Retinal pigment epithelial cell (primary cell): ENCODE data around the gene DLGAP1.

Experiments used
- DNase-seq: peaks from one replicate; pipeline ENCODE4 v3.0.0-alpha.2; 2010; ENCODE audit warnings: low read depth
- H3K4me3 ChIP-seq: 2 replicates; pipeline ENCODE4 v1.5.1; 2011; ENCODE audit warnings: mild to moderate bottlenecking, low read length, control low read depth, moderate library complexity
- CTCF ChIP-seq: conservative IDR thresholded peaks from 2 replicates; pipeline ENCODE4 v1.5.1; 2011; ENCODE audit warnings: low read depth, low read length, control low read depth, inconsistent platforms

Gene DLGAP1

DNA sequence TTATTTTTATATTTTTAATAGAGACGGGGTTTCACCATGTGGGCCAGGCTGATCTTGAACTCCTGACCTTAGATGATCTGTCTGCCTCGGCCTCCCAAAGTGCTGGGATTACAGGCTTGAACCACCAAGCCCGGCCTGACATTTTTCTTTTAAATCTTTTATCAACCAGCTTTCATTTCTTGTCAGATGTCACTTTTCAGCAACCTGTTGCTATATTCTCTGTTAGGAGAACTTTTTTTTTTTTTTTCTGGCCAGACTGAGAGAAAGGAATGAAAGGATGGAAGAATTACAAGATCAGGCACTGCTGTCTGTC, 858.8 kb downstream of the DLGAP1 start:
- no peak for DNase-seq
- TF ChIP-seq CTCF, result no peak
- peak overlapping the region; percentile 17 for H3K4me3 ChIP-seq

- no peak for TF ChIP-seq CTCF
- H3K4me3 ChIP-seq, result peak overlapping the region; percentile 67
- DNase-seq, result peak; percentile 99
These were observed 859.5 kb downstream of the DLGAP1 start for GRCh38 chr18:3595369-3596273.

DNA sequence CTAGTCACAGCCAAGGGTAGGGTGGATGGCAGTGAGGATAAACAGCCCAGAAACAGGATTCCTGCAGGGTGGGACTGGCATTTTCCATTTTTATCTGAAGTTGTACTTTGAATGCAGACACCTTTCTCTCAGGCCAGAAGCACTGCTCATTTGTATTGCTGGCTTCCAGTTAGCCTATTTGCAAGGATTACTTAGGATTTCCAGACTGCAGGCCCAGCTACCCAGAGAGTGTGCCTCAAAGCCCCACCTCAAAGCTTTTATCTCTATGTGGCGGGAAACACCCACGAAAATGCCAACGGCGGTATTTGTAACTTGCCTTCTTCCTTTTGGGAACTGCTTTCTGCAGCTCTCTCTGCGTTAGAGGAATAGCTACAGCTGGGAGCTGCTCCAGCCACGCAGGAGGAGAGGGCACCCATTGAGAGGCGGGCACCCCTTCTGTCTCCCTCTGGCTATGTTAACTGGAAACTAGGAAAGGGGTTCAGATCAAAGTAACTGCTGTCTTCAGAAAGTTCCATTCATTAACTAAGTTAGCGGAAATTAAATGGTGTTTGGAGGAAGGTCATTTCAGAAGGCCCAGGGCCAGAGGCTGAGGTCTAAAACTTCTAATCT, 860.2 kb downstream of the DLGAP1 start:
- no peak for DNase-seq
- peak overlapping the region; percentile 67 for H3K4me3 ChIP-seq
- TF ChIP-seq CTCF, result no peak

- peak; percentile 95 for DNase-seq
- H3K4me3 ChIP-seq, result peak overlapping the region; percentile 67
These were observed 861.0 kb downstream of the DLGAP1 start for GRCh38 chr18:3593904-3594759.

DNA sequence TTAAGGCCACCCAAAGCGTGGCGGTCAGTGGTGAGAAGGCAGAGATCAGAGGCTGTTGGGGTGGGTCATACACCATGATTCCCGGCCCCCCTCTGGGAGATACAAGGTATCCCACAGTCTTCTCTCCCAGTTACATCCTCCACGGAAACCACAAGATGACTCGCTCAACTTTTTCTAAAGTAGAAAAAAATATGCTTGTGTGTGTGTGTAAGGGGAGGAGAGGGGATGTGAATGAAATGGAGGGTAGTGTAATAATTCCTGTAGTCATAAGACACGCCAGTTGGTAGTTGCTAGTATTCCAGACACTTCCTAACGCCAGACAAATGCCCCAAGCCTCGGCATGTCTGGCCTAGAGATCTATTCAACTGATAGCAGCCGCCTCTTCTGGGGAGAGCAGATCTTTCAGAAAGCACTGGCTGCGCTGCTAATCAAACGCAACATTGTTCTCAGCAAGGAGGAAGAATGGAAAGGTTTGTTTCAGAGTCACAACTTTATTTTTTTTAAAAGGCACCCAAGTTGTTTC, 861.7 kb downstream of the DLGAP1 start:
- TF ChIP-seq CTCF, result no peak
- H3K4me3 ChIP-seq, result peak overlapping the region; percentile 24
- DNase-seq, result peak; percentile 93

More at GRCh38 chr18:3593904-3594759, 861.0 kb downstream of the DLGAP1 start:
- peak; percentile 94 for TF ChIP-seq CTCF

GRCh38 chr18:3592864-3593263, 862.2 kb downstream of the DLGAP1 start:
- no peak for TF ChIP-seq CTCF
- H3K4me3 ChIP-seq, result no peak overlapping the region

More at GRCh38 chr18:3592864-3593263, 862.2 kb downstream of the DLGAP1 start:
- DNase-seq, result no peak
